ENCODE results near the gene ALG3.

The ALG3 gene

GRCh38 chr3:184233127-184233843, 15.5 kb downstream of the ALG3 start:
- peaks cover 3% of the 10 kb centered on the region for H3K4me1 ChIP-seq (ENCODE audit: insufficient read depth, poor library complexity, severe bottlenecking)
- DNase-seq (ENCODE audit: low spot score), result no peak
- no peak for ATAC-seq (ENCODE audit: low read depth)
- no peak for TF ChIP-seq CTCF (IDR thresholded peaks at IDR 0.05; ENCODE audit: poor library complexity, severe bottlenecking)
- H3K27ac ChIP-seq (ENCODE audit: poor library complexity, severe bottlenecking), result no peak overlapping the region
- no peaks in the 10 kb centered on the region for H3K9me3 ChIP-seq (ENCODE audit: severe bottlenecking)
- no peaks in the 10 kb centered on the region for H3K36me3 ChIP-seq (ENCODE audit: low read depth)
- H3K4me3 ChIP-seq (ENCODE audit: severe bottlenecking), result no peak overlapping the region
- peaks cover 36% of the 10 kb centered on the region for H3K27me3 ChIP-seq (ENCODE audit: insufficient read depth, poor library complexity, severe bottlenecking)

- Histone ChIP-seq H3K27me3 (ENCODE audit: insufficient read depth, poor library complexity, severe bottlenecking) (peaks cover 37% of the 10 kb centered on the region), H3K36me3 (ENCODE audit: low read depth) (no peaks in the 10 kb centered on the region), H3K4me3 (ENCODE audit: severe bottlenecking) (no peak overlapping the region), H3K27ac (ENCODE audit: poor library complexity, severe bottlenecking) (no peak overlapping the region), H3K9me3 (ENCODE audit: severe bottlenecking) (no peaks in the 10 kb centered on the region), H3K4me1 (ENCODE audit: insufficient read depth, poor library complexity, severe bottlenecking) (peaks cover 3% of the 10 kb centered on the region)
- no peak for ATAC-seq (ENCODE audit: low read depth)
- TF ChIP-seq CTCF (IDR thresholded peaks at IDR 0.05; ENCODE audit: poor library complexity, severe bottlenecking), result no peak
- DNase-seq (ENCODE audit: low spot score), result no peak
Observed at GRCh38 chr3:184231671-184232070, 17.1 kb downstream of the ALG3 start.

GRCh38 chr3:184230603-184231528, 17.9 kb downstream of the ALG3 start:
- peaks cover 37% of the 10 kb centered on the region for H3K27me3 ChIP-seq (ENCODE audit: insufficient read depth, poor library complexity, severe bottlenecking)
- peaks cover 3% of the 10 kb centered on the region for H3K4me1 ChIP-seq (ENCODE audit: insufficient read depth, poor library complexity, severe bottlenecking)
- ATAC-seq (ENCODE audit: low read depth) (peak; percentile 54), DNase-seq (ENCODE audit: low spot score) (peak; percentile 60)
- no peak for TF ChIP-seq CTCF (IDR thresholded peaks at IDR 0.05; ENCODE audit: poor library complexity, severe bottlenecking)
- no peaks in the 10 kb centered on the region for H3K36me3 ChIP-seq (ENCODE audit: low read depth)
- H3K27ac ChIP-seq (ENCODE audit: poor library complexity, severe bottlenecking), result no peak overlapping the region
- peak overlapping the region; percentile 28 for H3K4me3 ChIP-seq (ENCODE audit: severe bottlenecking)
- H3K9me3 ChIP-seq (ENCODE audit: severe bottlenecking), result no peaks in the 10 kb centered on the region

- Histone ChIP-seq H3K4me3 (ENCODE audit: severe bottlenecking) (peak overlapping the region; percentile 28), H3K27me3 (ENCODE audit: insufficient read depth, poor library complexity, severe bottlenecking) (peaks cover 37% of the 10 kb centered on the region), H3K27ac (ENCODE audit: poor library complexity, severe bottlenecking) (no peak overlapping the region), H3K4me1 (ENCODE audit: insufficient read depth, poor library complexity, severe bottlenecking) (peaks cover 3% of the 10 kb centered on the region), H3K36me3 (ENCODE audit: low read depth) (no peaks in the 10 kb centered on the region), H3K9me3 (ENCODE audit: severe bottlenecking) (no peaks in the 10 kb centered on the region)
- no peak for ATAC-seq (ENCODE audit: low read depth)
- no peak for DNase-seq (ENCODE audit: low spot score)
- TF ChIP-seq CTCF (IDR thresholded peaks at IDR 0.05; ENCODE audit: poor library complexity, severe bottlenecking), result no peak
Observed at GRCh38 chr3:184230081-184230602, 18.6 kb downstream of the ALG3 start.

Measured in RWPE2 (cell line).